HL-60 (cell line): ENCODE data around the gene ALMS1.
"Not testable (repeated sequence)": the region's sequence is repeated elsewhere in the genome, so short reads cannot be mapped to it uniquely, and the experiment has no call there.

Source experiments
- CTCF ChIP-seq: IDR thresholded peaks from one replicate; pipeline ENCODE4 v1.5.1; 2011; ENCODE audit warnings: low read length, control low read depth, inconsistent platforms; ENCODE audit not compliant: insufficient read depth
- POLR2AphosphoS5 ChIP-seq: IDR thresholded peaks from 2 replicates; pipeline ENCODE4 v1.6.1; 2012; ENCODE audit warnings: low read depth

GRCh38 chr2:73483874-73484273 is 98.2 kb downstream of the ALMS1 start:
- TF ChIP-seq CTCF, POLR2AphosphoS5: not testable (repeated sequence)
